Neural cell (in vitro differentiated cells): ENCODE results near the gene SLC29A4. TPM values are rescaled to one million over a fixed set of nuclear protein-coding genes. Genes with fewer than 3 reads are reported as not detected.

Experiments
- H2AFZ ChIP-seq: fragments of 200-600, 300-800 bp; sonication (generic), shearing (Covaris generic); 2 replicates; pipeline ENCODE4 v1.6.0; 2014; ENCODE audit warnings: low read depth, mild to moderate bottlenecking, antibody characterized with exemption, low read length, moderate library complexity
- H3F3A ChIP-seq: fragments of 200-600 bp; shearing (Covaris generic); 2 replicates; pipeline ENCODE4 v1.6.1; 2016; ENCODE audit warnings: mild to moderate bottlenecking, moderate library complexity, mixed read lengths, antibody characterized with exemption, low read length; ENCODE audit not compliant: insufficient read depth, poor library complexity, severe bottlenecking
- H3K27ac ChIP-seq: fragments of 200-600, 300-800 bp; sonication (generic), shearing (Covaris generic); 2 replicates; pipeline ENCODE4 v1.5.1; 2014; ENCODE audit warnings: mild to moderate bottlenecking, low read length, moderate library complexity
- H3K27me3 ChIP-seq: fragments of 300-800, 200-600 bp; sonication (generic), shearing (Covaris generic); 2 replicates; pipeline ENCODE4 v1.6.0; 2014; ENCODE audit warnings: mild to moderate bottlenecking, low read depth, low read length, moderate library complexity; ENCODE audit not compliant: insufficient read depth
- H3K36me3 ChIP-seq: fragments of 300-800, 200-600 bp; sonication (generic), shearing (Covaris generic); 2 replicates; pipeline ENCODE4 v1.5.1; 2014; ENCODE audit warnings: mild to moderate bottlenecking, antibody characterized with exemption, low read length, moderate library complexity; ENCODE audit not compliant: insufficient read depth
- H3K4me2 ChIP-seq: fragments of 300-800, 200-600 bp; sonication (generic), shearing (Covaris generic); 2 replicates; pipeline ENCODE4 v1.6.0; 2014; ENCODE audit warnings: mild to moderate bottlenecking, low read length
- H3K4me3 ChIP-seq: fragments of 300-800, 200-600 bp; sonication (generic), shearing (Covaris generic); 2 replicates; pipeline ENCODE4 v1.5.1; 2014; ENCODE audit warnings: mild to moderate bottlenecking, low read length, moderate library complexity
- H3K79me2 ChIP-seq: fragments of 200-600 bp; shearing (Covaris generic); replicated peaks from 2 replicates; pipeline ENCODE4 v1.6.0; 2014; ENCODE audit warnings: mild to moderate bottlenecking, low read length, moderate library complexity; ENCODE audit not compliant: insufficient read depth
- H3K9ac ChIP-seq: fragments of 300-800, 200-600 bp; sonication (generic), shearing (Covaris generic); 2 replicates; pipeline ENCODE4 v1.6.1; 2016; ENCODE audit warnings: mild to moderate bottlenecking, low read length, mixed read lengths
- H3K9me2 ChIP-seq: fragments of 200-600 bp; shearing (Covaris generic); 2 replicates; pipeline ENCODE4 v1.6.1; 2016; ENCODE audit warnings: mild to moderate bottlenecking, low read length, mixed read lengths; ENCODE audit not compliant: insufficient read depth
- H3K9me3 ChIP-seq: fragments of 200-600, 300-800 bp; sonication (generic), shearing (Covaris generic); 2 replicates; pipeline ENCODE4 v1.6.1; 2016; ENCODE audit warnings: mild to moderate bottlenecking, mixed run types, low read length, moderate library complexity, mixed read lengths
- H4K20me1 ChIP-seq: fragments of 200-600 bp; shearing (Covaris generic); 2 replicates; pipeline ENCODE4 v1.6.1; 2016; ENCODE audit warnings: mild to moderate bottlenecking, mixed run types; ENCODE audit not compliant: insufficient read depth
- EP300 ChIP-seq: fragments of 450-650 bp; conservative IDR thresholded peaks from 2 replicates; pipeline ENCODE4 v1.6.1; 2014; ENCODE audit warnings: antibody characterized with exemption, mild to moderate bottlenecking, moderate library complexity; ENCODE audit not compliant: poor library complexity, severe bottlenecking
- EZH2 ChIP-seq: fragments of 200-600, 300-800 bp; shearing (Covaris generic), sonication (generic); IDR thresholded peaks from 2 replicates; pipeline ENCODE4 v1.6.1; 2014; ENCODE audit warnings: antibody characterized with exemption, low read length, borderline replicate concordance, mild to moderate bottlenecking; ENCODE audit not compliant: insufficient read depth, poor library complexity, severe bottlenecking
- MXI1 ChIP-seq: fragments of 450-650 bp; conservative IDR thresholded peaks from 2 replicates; pipeline ENCODE4 v1.6.1; 2014; ENCODE audit warnings: antibody characterized with exemption, mild to moderate bottlenecking; ENCODE audit not compliant: poor library complexity, severe bottlenecking
- POLR2AphosphoS5 ChIP-seq: IDR thresholded peaks from 2 replicates; pipeline ENCODE4 v1.6.1; 2012
- RAD21 ChIP-seq: fragments of 450-650 bp; conservative IDR thresholded peaks from 2 replicates; pipeline ENCODE4 v1.6.1; 2014; ENCODE audit warnings: antibody characterized with exemption, mild to moderate bottlenecking, moderate library complexity
- SMC3 ChIP-seq: fragments of 450-650 bp; conservative IDR thresholded peaks from 2 replicates; pipeline ENCODE4 v1.6.1; 2014; ENCODE audit warnings: antibody characterized with exemption, mild to moderate bottlenecking, moderate library complexity; ENCODE audit not compliant: poor library complexity
- TAF1 ChIP-seq: IDR thresholded peaks from 2 replicates; pipeline ENCODE4 v1.6.1; 2012; ENCODE audit warnings: low read depth
- polyA plus RNA-seq: library from polyadenylated mRNA; depleted of rRNA; stranded (reverse); fragments of >200 nt; gene quantifications from 2 replicates; pipeline ENCODE4 v1.2.3, GENCODE V29; 2014
- TF ChIP-seq, protein P1 (sequence below): fragments of 450-650 bp; IDR thresholded peaks from 2 replicates; pipeline ENCODE4 v1.5.1; 2014; ENCODE audit warnings: antibody characterized with exemption, mild to moderate bottlenecking, moderate library complexity; ENCODE audit not compliant: poor library complexity, severe bottlenecking
- TF ChIP-seq, protein P2 (sequence below): IDR thresholded peaks from 2 replicates; pipeline ENCODE4 v1.6.1; 2012; ENCODE audit warnings: borderline replicate concordance

Gene SLC29A4
- polyA plus RNA-seq, 1 donor from 2014 or later = 32.4 TPM

DNA sequence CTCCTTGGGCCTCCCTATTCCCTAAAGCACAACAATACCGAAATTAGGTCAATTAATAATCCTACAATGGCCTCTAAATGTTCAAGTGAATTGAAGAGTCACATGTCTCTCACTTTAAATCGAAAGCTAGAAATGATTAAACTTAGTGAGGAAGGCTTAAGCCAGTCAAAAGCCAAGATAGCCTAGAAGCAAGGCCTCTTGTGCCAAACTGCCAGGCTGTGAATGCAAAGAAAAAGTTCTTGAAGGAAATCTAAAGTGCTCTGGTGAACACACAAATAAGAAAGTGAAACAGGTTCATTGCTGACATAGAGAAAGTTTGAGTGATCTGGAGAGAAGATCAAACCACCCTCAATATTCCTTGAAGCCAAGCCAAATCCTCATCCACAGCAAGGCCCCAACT lies 57.2 kb downstream of the SLC29A4 start:
- Histone ChIP-seq H3K27ac (no peak overlapping the region), H3K36me3 (peaks cover 16% of the 10 kb centered on the region), H2AFZ (no peak overlapping the region), H3K4me3 (no peak overlapping the region), H3K9me2 (no peaks in the 10 kb centered on the region), H3K27me3 (no peaks in the 10 kb centered on the region), H3K4me2 (no peak overlapping the region), H3K9ac (no peak overlapping the region), H3F3A (no peaks in the 10 kb centered on the region), H4K20me1 (no peaks in the 10 kb centered on the region), H3K79me2 (peaks cover 20% of the 10 kb centered on the region), H3K9me3 (no peaks in the 10 kb centered on the region)
- TF ChIP-seq SMC3 (no peak), POLR2AphosphoS5 (no peak), TAF1 (no peak), MXI1 (no peak), RAD21 (no peak), EP300 (no peak), EZH2 (no peak)
- TF ChIP-seq, protein P1, sequence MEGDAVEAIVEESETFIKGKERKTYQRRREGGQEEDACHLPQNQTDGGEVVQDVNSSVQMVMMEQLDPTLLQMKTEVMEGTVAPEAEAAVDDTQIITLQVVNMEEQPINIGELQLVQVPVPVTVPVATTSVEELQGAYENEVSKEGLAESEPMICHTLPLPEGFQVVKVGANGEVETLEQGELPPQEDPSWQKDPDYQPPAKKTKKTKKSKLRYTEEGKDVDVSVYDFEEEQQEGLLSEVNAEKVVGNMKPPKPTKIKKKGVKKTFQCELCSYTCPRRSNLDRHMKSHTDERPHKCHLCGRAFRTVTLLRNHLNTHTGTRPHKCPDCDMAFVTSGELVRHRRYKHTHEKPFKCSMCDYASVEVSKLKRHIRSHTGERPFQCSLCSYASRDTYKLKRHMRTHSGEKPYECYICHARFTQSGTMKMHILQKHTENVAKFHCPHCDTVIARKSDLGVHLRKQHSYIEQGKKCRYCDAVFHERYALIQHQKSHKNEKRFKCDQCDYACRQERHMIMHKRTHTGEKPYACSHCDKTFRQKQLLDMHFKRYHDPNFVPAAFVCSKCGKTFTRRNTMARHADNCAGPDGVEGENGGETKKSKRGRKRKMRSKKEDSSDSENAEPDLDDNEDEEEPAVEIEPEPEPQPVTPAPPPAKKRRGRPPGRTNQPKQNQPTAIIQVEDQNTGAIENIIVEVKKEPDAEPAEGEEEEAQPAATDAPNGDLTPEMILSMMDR = no peak
- TF ChIP-seq, protein P2, sequence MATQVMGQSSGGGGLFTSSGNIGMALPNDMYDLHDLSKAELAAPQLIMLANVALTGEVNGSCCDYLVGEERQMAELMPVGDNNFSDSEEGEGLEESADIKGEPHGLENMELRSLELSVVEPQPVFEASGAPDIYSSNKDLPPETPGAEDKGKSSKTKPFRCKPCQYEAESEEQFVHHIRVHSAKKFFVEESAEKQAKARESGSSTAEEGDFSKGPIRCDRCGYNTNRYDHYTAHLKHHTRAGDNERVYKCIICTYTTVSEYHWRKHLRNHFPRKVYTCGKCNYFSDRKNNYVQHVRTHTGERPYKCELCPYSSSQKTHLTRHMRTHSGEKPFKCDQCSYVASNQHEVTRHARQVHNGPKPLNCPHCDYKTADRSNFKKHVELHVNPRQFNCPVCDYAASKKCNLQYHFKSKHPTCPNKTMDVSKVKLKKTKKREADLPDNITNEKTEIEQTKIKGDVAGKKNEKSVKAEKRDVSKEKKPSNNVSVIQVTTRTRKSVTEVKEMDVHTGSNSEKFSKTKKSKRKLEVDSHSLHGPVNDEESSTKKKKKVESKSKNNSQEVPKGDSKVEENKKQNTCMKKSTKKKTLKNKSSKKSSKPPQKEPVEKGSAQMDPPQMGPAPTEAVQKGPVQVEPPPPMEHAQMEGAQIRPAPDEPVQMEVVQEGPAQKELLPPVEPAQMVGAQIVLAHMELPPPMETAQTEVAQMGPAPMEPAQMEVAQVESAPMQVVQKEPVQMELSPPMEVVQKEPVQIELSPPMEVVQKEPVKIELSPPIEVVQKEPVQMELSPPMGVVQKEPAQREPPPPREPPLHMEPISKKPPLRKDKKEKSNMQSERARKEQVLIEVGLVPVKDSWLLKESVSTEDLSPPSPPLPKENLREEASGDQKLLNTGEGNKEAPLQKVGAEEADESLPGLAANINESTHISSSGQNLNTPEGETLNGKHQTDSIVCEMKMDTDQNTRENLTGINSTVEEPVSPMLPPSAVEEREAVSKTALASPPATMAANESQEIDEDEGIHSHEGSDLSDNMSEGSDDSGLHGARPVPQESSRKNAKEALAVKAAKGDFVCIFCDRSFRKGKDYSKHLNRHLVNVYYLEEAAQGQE = no peak

DNA sequence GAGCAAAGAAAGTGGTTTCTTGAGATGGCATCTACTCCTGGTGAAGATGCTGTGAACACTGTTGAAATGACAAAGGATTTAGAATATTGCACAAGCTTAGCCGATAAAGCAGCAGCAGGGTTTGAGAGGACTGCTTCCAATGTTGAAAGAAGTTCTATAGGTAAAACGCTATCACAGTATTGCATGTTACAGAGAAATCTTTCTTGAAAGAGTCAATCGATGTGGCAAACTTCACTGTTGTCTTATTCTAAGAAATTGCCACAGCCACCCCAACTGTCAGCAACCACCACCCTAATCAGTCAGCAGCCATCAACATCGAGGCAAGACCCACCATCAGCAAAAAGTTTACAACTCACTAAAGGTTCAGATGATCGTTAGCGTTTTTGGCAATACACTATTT lies 59.9 kb downstream of the SLC29A4 start:
- no peaks in the 10 kb centered on the region for H3K9me3 ChIP-seq
- no peaks in the 10 kb centered on the region for H3K9me2 ChIP-seq
- peaks cover 7% of the 10 kb centered on the region for H3K79me2 ChIP-seq
- no peak overlapping the region for H3K4me2 ChIP-seq
- H3K4me3 ChIP-seq = no peak overlapping the region
- no peaks in the 10 kb centered on the region for H3K27me3 ChIP-seq
- H3K9ac ChIP-seq = no peak overlapping the region
- no peak overlapping the region for H2AFZ ChIP-seq
- H3K36me3 ChIP-seq = peaks cover 18% of the 10 kb centered on the region
- H3F3A ChIP-seq = no peaks in the 10 kb centered on the region
- no peak overlapping the region for H3K27ac ChIP-seq
- H4K20me1 ChIP-seq = no peaks in the 10 kb centered on the region
- TF ChIP-seq SMC3 (no peak), TAF1 (no peak), MXI1 (no peak), EP300 (no peak), EZH2 (no peak), RAD21 (no peak), POLR2AphosphoS5 (no peak)
- TF ChIP-seq, protein P2 = no peak
- TF ChIP-seq, protein P1 = no peak
